Thoracic aorta (tissue), 2 donors: ENCODE measurements around the gene VIL1. TPM values are rescaled to one million over a fixed set of nuclear protein-coding genes. Genes with fewer than 3 reads are reported as not detected.

Source experiments
- ATAC-seq: fragments of 150-250 bp; one replicate; pipeline ENCODE4 v1.8.0; 2017; ENCODE audit warnings: low read depth; ENCODE audit not compliant: insufficient number of reproducible peaks, low FRiP score
- DNase-seq: peaks from one replicate; pipeline ENCODE4 v3.0.0-alpha.2; 2020; ENCODE audit warnings: low spot score
- H3K27ac ChIP-seq, 2 donors: fragments of 200-600 bp; sonication (generic); 1 replicate in 1 of 2; 2 replicates in 1 of 2; pipeline ENCODE4 v1.5.1; 2016; ENCODE audit warnings: mild to moderate bottlenecking in 2 of 2, moderate library complexity in 2 of 2
- H3K27me3 ChIP-seq: fragments of 200-600 bp; sonication (generic); replicated peaks from 2 replicates; pipeline ENCODE4 v1.6.0; 2016; ENCODE audit warnings: mild to moderate bottlenecking; ENCODE audit not compliant: insufficient read depth
- H3K36me3 ChIP-seq: fragments of 200-600 bp; sonication (generic); one replicate; pipeline ENCODE4 v1.5.1; 2016
- H3K4me1 ChIP-seq, 2 donors: fragments of 200-600 bp; sonication (generic); 1 replicate in 1 of 2; 2 replicates in 1 of 2; pipeline versions ENCODE4 v1.5.1 to v1.6.0; 2016; ENCODE audit warnings: low read depth in 2 of 2, mild to moderate bottlenecking in 1 of 2; ENCODE audit not compliant: control insufficient read depth in 1 of 2
- H3K4me3 ChIP-seq: fragments of 200-600 bp; sonication (generic); 2 replicates; pipeline ENCODE4 v1.5.1; 2016; ENCODE audit warnings: mild to moderate bottlenecking
- H3K9me3 ChIP-seq: fragments of 200-600 bp; sonication (generic); 2 replicates; pipeline ENCODE4 v1.5.1; 2016
- CTCF ChIP-seq: fragments of 200-600 bp; sonication (generic); IDR thresholded peaks from one replicate; pipeline ENCODE4 v1.5.1; 2019; ENCODE audit warnings: antibody characterized with exemption
- total RNA-seq, 2 donors: library from RNA; depleted of rRNA; stranded (reverse); fragments of >200 nt; gene quantifications; one replicate each; pipeline versions ENCODE4 v1.1.0 to v1.2.3, GENCODE V29; 2016

Gene VIL1
- total RNA-seq, 2 donors from 2014 or later: 3.6 TPM; not detected in 1

GRCh38 chr2:218432676-218433365, 13.9 kb downstream of the VIL1 start:
- Histone ChIP-seq H3K9me3 (no peaks in the 10 kb centered on the region), H3K36me3 (no peaks in the 10 kb centered on the region), H3K4me3 (no peak overlapping the region), H3K27me3 (no peaks in the 10 kb centered on the region), H3K27ac (no peak overlapping the region), H3K4me1 (no peaks in the 10 kb centered on the region)
- no peak for TF ChIP-seq CTCF
- DNase-seq: no peak
- ATAC-seq: no peak

- H3K36me3 ChIP-seq: no peaks in the 10 kb centered on the region
- DNase-seq: no peak
- no peak for TF ChIP-seq CTCF
These were observed 15.5 kb downstream of the VIL1 start for GRCh38 chr2:218434456-218434855.

GRCh38 chr2:218435003-218435982, 16.4 kb downstream of the VIL1 start:
- no peaks in the 10 kb centered on the region for H3K27me3 ChIP-seq
- no peak for ATAC-seq
- no peak overlapping the region for H3K27ac ChIP-seq
- no peak for TF ChIP-seq CTCF
- no peaks in the 10 kb centered on the region for H3K4me1 ChIP-seq
- no peak for DNase-seq
- H3K9me3 ChIP-seq: no peaks in the 10 kb centered on the region
- no peaks in the 10 kb centered on the region for H3K36me3 ChIP-seq
- H3K4me3 ChIP-seq: no peak overlapping the region

More at GRCh38 chr2:218434456-218434855, 15.5 kb downstream of the VIL1 start:
- H3K9me3 ChIP-seq: no peaks in the 10 kb centered on the region
- no peak overlapping the region for H3K4me3 ChIP-seq
- H3K27ac ChIP-seq: no peak overlapping the region
- no peaks in the 10 kb centered on the region for H3K27me3 ChIP-seq
- no peaks in the 10 kb centered on the region for H3K4me1 ChIP-seq
- ATAC-seq: no peak

GRCh38 chr2:218436992-218437391, 18.1 kb downstream of the VIL1 start:
- H3K9me3 ChIP-seq: no peaks in the 10 kb centered on the region
- no peaks in the 10 kb centered on the region for H3K4me1 ChIP-seq
- DNase-seq (no peak), ATAC-seq (no peak)
- no peaks in the 10 kb centered on the region for H3K27me3 ChIP-seq
- TF ChIP-seq CTCF: no peak
- H3K36me3 ChIP-seq: no peaks in the 10 kb centered on the region
- H3K27ac ChIP-seq: no peak overlapping the region
- no peak overlapping the region for H3K4me3 ChIP-seq

- DNase-seq: no peak
- TF ChIP-seq CTCF: no peak
These were observed 19.0 kb downstream of the VIL1 start for GRCh38 chr2:218437969-218438368.

More at GRCh38 chr2:218437969-218438368, 19.0 kb downstream of the VIL1 start:
- Histone ChIP-seq H3K9me3 (no peaks in the 10 kb centered on the region), H3K4me1 (no peaks in the 10 kb centered on the region), H3K27me3 (no peaks in the 10 kb centered on the region), H3K36me3 (no peaks in the 10 kb centered on the region), H3K27ac (no peak overlapping the region), H3K4me3 (no peak overlapping the region)
- ATAC-seq: no peak
